ENCODE data around the gene OTUD5.

OTUD5 gene

DNA sequence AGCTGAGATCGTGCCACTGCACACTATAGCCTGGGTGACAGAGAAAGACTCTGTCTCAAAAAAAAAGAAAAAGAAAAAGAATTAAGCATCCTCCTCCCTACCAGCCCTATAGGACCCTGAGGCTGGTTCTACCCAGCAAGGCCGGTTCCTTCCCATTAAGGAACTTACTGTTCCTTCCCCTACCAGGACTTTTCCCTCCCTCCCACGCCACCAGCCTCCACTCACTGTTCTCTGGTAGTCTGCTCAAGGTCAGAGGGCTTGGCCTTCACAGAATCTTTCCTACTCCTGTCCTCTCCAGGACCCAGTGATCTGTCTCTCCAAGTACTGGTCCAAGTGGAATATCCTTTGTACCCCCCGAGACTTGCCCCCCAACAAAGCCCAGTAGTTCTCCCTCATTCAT is 43.2 kb upstream of the OTUD5 start:
- H3K36me3 ChIP-seq (ENCODE audit: control insufficient read depth, insufficient read depth, low read length), result no peaks in the 10 kb centered on the region
- no peaks in the 10 kb centered on the region for H3K4me1 ChIP-seq
- H3K4me2 ChIP-seq (ENCODE audit: low read length), result peak overlapping the region; percentile 77
- no peak overlapping the region for H2AFZ ChIP-seq
- H3K27me3 ChIP-seq (ENCODE audit: control insufficient read depth, insufficient read depth, low read length), result no peaks in the 10 kb centered on the region
- no peak overlapping the region for H3K4me3 ChIP-seq (ENCODE audit: low read depth, low read length)
- H3K79me2 ChIP-seq, result peaks cover 2% of the 10 kb centered on the region
- no peak overlapping the region for H3K9ac ChIP-seq
- H3K9me3 ChIP-seq (ENCODE audit: control insufficient read depth, low read length), result no peaks in the 10 kb centered on the region
- TF ChIP-seq, protein P1, sequence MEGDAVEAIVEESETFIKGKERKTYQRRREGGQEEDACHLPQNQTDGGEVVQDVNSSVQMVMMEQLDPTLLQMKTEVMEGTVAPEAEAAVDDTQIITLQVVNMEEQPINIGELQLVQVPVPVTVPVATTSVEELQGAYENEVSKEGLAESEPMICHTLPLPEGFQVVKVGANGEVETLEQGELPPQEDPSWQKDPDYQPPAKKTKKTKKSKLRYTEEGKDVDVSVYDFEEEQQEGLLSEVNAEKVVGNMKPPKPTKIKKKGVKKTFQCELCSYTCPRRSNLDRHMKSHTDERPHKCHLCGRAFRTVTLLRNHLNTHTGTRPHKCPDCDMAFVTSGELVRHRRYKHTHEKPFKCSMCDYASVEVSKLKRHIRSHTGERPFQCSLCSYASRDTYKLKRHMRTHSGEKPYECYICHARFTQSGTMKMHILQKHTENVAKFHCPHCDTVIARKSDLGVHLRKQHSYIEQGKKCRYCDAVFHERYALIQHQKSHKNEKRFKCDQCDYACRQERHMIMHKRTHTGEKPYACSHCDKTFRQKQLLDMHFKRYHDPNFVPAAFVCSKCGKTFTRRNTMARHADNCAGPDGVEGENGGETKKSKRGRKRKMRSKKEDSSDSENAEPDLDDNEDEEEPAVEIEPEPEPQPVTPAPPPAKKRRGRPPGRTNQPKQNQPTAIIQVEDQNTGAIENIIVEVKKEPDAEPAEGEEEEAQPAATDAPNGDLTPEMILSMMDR (IDR thresholded peaks at IDR 0.05), result no peak
- H3K27ac ChIP-seq, result no peak overlapping the region

DNA sequence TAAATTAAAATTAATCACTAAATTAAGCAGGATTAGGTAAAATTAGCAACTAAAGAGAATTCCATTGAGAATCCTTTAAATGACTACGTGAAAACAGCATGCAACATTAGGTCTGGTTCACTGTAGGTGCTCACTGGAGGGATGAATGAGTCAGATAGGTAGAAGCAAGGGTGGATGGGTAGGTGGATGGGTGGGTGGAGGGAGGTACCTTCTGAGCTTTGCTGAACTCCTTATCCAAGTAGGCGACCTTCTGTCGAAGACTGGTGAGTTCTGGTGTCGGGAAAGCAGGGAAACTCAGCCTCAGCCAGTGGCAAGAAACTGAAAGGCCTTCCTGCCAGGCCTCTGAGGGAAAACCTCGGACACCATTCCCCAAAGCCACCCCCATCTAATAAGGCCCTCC is 41.6 kb upstream of the OTUD5 start:
- no peak overlapping the region for H3K27ac ChIP-seq
- no peaks in the 10 kb centered on the region for H3K27me3 ChIP-seq (ENCODE audit: control insufficient read depth, insufficient read depth, low read length)
- H3K9ac ChIP-seq, result no peak overlapping the region
- peaks cover 2% of the 10 kb centered on the region for H3K79me2 ChIP-seq
- TF ChIP-seq, protein P1 (IDR thresholded peaks at IDR 0.05), result no peak
- H3K36me3 ChIP-seq (ENCODE audit: control insufficient read depth, insufficient read depth, low read length), result no peaks in the 10 kb centered on the region
- H2AFZ ChIP-seq, result no peak overlapping the region
- no peaks in the 10 kb centered on the region for H3K4me1 ChIP-seq
- no peak overlapping the region for H3K4me2 ChIP-seq (ENCODE audit: low read length)
- H3K4me3 ChIP-seq (ENCODE audit: low read depth, low read length), result no peak overlapping the region
- H3K9me3 ChIP-seq (ENCODE audit: control insufficient read depth, low read length), result no peaks in the 10 kb centered on the region

DNA sequence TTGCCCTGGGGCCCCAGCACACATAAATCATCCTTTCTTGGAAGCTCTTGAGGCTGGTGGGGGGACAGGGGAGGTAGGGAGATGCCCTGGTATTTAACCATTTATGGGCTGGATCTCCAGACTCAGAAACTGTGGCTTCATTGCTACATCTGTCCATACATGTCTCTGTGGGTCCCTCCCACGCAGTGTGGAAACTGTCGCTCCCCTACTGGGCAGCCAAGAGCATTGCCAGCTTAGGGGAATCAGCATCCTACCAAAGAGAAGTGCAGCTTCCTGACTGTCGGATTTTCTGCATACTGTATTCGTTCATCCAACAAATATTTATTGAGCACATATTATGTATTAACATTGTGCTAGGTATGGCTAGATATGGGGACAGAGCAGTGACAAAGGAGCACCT is 41.0 kb upstream of the OTUD5 start:
- H3K36me3 ChIP-seq (ENCODE audit: control insufficient read depth, insufficient read depth, low read length), result no peaks in the 10 kb centered on the region
- TF ChIP-seq, protein P1 (IDR thresholded peaks at IDR 0.05), result no peak
- no peaks in the 10 kb centered on the region for H3K9me3 ChIP-seq (ENCODE audit: control insufficient read depth, low read length)
- no peak overlapping the region for H3K4me3 ChIP-seq (ENCODE audit: low read depth, low read length)
- H3K9ac ChIP-seq, result no peak overlapping the region
- no peaks in the 10 kb centered on the region for H3K4me1 ChIP-seq
- no peak overlapping the region for H2AFZ ChIP-seq
- no peak overlapping the region for H3K27ac ChIP-seq
- H3K79me2 ChIP-seq, result peaks cover 2% of the 10 kb centered on the region
- H3K4me2 ChIP-seq (ENCODE audit: low read length), result no peak overlapping the region
- H3K27me3 ChIP-seq (ENCODE audit: control insufficient read depth, insufficient read depth, low read length), result no peaks in the 10 kb centered on the region

GRCh38 chrX:48997865-48998264 is 40.5 kb upstream of the OTUD5 start:
- no peak overlapping the region for H2AFZ ChIP-seq
- no peaks in the 10 kb centered on the region for H3K9me3 ChIP-seq (ENCODE audit: control insufficient read depth, low read length)
- TF ChIP-seq, protein P1 (IDR thresholded peaks at IDR 0.05), result no peak
- no peaks in the 10 kb centered on the region for H3K36me3 ChIP-seq (ENCODE audit: control insufficient read depth, insufficient read depth, low read length)
- H3K27ac ChIP-seq, result no peak overlapping the region
- no peak overlapping the region for H3K4me3 ChIP-seq (ENCODE audit: low read depth, low read length)
- H3K4me2 ChIP-seq (ENCODE audit: low read length), result no peak overlapping the region
- no peaks in the 10 kb centered on the region for H3K4me1 ChIP-seq
- no peaks in the 10 kb centered on the region for H3K27me3 ChIP-seq (ENCODE audit: control insufficient read depth, insufficient read depth, low read length)
- H3K9ac ChIP-seq, result no peak overlapping the region
- peaks cover 2% of the 10 kb centered on the region for H3K79me2 ChIP-seq

GRCh38 chrX:48997455-48997854 is 40.0 kb upstream of the OTUD5 start:
- no peaks in the 10 kb centered on the region for H3K27me3 ChIP-seq (ENCODE audit: control insufficient read depth, insufficient read depth, low read length)
- no peak overlapping the region for H3K4me2 ChIP-seq (ENCODE audit: low read length)
- no peak overlapping the region for H3K9ac ChIP-seq
- H3K4me3 ChIP-seq (ENCODE audit: low read depth, low read length), result no peak overlapping the region
- H3K79me2 ChIP-seq, result peaks cover 2% of the 10 kb centered on the region
- no peak overlapping the region for H3K27ac ChIP-seq
- H3K4me1 ChIP-seq, result no peaks in the 10 kb centered on the region
- H3K9me3 ChIP-seq (ENCODE audit: control insufficient read depth, low read length), result no peaks in the 10 kb centered on the region
- no peaks in the 10 kb centered on the region for H3K36me3 ChIP-seq (ENCODE audit: control insufficient read depth, insufficient read depth, low read length)
- H2AFZ ChIP-seq, result no peak overlapping the region
- TF ChIP-seq, protein P1 (IDR thresholded peaks at IDR 0.05), result no peak
